AG20443 (cell line): Measurements from ENCODE around the gene FBXL7.

Experiments used
- DNase-seq: peaks from one replicate; pipeline ENCODE4 v3.0.0; 2012; ENCODE audit warnings: low spot score, mixed read lengths

FBXL7 gene

DNA sequence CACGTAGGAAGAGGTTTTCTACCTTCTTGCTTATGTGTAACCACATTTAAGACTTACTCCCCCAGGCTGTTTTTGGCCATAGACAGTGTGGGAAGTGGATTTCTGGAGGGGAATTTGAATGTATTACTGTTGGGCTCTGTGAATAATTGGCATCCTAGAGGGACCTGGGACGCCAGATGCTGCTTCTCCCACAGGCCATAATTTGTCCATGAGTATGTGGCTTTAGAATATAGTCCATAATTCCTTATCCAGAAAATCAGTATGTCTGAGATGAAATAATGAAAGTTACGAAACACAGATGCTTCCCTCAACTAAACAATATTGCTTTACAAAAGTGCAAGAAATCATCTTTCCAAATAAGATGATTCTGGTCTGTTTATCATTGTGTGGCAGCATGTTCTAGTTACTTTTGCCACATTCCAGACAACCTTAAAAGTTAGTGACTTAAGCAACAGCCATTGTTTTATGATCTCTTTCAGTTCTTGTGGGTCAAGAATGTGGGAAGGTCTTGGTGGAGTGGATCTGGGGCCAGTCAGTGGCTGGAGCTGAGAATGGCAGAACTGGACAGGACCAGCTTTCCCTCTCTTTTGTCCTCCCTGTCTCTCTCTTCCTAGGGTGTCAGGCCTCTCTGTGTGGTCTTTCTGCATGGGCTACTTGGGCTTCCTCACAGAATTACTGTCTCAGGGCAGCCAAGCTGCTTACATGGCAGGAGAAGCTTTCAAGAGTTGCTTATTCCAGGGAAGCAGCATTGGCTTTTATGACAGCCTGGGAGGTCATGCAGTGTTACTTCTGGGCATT lies 79.4 kb downstream of the FBXL7 start:
- DNase-seq = peak; percentile 43

DNA sequence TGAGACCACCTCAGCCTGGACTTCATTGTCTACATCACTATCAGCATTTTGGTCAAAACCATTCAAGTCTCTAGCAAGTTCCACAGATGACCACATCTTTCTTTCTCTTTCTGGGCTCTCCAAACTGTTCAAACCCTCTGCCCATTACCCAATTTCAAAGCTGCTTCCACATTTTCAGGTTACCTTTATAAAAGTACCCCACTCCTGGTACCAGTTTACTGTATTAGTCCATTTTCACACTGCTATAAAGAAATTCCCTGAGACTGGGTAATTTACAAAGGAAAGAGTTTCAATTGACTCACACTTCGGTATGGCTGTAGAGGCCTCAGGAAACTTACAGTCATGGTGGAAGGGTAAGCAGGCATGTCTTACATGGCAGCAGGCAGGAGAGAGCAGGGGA lies 84.5 kb downstream of the FBXL7 start:
- no peak for DNase-seq

- DNase-seq = no peak
These were observed 85.1 kb downstream of the FBXL7 start for GRCh38 chr5:15585128-15585527.

DNA sequence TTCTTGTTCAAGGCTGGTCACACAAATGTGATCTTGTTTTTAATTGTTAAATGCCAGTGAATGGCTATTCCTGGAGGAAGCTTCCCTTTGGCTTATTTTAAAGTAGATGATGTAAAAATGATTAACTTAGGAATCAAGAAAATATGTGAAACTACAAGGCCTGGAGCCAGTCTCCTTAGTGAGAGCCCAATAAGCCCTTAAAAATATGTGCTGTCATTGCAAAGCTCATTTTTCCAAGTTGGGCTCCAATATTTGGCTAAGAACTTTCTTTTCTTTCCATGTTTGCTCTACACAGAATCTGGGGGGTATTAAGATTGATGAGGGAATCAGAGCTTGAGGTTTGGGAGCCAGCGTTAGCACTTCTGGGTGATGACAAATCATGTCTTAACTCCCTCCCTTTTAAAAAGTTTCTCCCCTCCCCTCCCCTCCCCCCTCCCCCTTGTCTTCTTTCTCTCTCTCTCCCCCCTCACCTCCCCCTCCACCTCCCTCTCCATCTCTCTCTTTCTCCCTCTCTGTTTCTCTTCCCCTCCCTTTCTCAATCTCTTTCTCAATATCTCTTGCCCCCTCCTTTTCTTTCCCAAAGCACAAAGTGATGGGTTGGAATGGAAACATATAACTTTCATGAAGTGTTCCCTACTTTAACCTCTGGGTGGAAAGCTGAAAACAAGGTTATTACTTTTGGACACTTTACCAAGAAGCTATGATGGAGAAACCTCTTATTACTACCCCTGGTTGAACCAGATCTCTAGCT lies 86.0 kb downstream of the FBXL7 start:
- DNase-seq = peak; percentile 34

DNA sequence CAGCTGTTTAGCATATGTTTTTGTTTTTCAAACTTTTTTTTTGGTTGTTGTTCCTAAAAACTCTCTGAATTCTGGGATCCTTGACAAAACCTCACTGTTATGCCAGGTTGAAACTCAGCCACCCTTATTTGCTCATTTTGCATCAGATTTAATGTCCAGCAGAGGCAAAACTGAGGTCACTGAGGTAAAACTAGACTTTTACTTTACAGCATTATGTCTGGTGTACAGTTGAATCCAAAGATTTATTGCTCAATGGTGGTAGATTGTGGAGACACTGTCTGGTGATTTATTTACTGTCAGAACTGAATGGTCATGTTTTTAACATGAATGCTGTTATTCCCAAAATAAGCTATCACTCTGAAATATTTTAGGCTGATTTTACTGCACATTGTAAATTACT lies 87.9 kb downstream of the FBXL7 start:
- DNase-seq = peak; percentile 31

- no peak for DNase-seq
These were observed 92.7 kb downstream of the FBXL7 start for GRCh38 chr5:15592728-15593127.

DNA sequence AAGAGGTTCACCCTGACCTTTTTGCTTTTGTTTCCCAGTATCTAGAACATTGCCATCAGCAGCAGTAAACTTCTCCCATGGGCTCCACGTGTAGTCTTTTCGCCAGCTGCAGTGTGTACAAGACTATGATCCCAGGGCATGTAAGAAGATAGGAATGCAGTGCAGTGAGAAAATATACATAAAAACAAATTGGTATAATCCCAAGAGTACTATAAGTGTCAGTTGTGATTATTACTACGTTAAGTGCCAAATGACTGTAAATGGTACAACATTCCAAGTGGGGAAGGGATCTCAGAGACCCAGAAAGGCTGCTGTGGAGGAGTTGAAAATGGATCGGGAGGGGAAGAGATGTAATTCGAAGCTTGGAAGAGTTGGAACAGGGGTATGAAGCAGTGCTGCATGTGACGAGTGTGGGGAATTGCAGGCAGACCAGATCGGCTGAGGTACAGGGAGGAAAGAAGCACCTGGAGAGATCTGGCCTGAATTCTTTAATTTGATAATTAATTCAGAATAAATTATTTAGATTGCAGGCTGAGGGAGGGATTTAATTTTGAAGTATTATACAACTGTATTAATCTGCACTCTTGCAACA lies 95.1 kb downstream of the FBXL7 start:
- no peak for DNase-seq

DNA sequence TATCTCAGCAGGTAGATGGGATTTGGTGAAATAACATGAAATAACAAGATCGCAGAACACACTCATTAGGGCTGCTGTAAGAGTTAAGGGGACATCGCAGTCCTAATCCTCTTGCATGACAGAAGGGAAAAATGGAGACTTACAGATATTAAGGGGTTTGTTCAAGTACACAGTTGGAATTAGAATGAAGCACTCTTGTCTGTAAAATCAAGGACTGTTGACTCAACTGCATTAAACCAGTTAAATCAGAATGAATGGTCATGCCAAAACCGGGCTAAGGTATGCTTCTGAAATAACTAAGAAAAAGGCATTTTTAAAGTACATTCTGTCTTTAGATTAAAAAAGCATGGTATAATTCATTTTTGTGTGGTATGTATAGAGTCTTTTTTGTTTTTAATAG lies 95.9 kb downstream of the FBXL7 start:
- DNase-seq = no peak

DNA sequence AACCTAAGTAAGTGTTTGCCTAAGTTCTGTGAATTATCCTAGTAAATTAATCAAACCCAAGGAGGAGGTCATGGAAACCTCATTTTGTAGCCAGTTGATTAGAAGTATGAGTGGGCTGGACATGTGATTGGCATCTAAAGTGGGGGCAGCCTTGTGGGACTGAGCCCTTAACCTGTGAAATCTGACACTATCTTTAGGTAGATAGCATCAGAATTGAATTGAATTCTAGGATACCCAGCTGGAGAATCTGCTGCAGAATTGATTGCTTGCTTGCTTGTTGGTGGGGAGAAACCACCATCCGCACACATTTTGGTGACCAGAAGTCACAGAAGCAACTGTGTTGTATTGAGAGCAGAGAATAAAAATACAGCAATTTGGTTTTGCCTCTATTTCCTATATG lies 97.0 kb downstream of the FBXL7 start:
- no peak for DNase-seq

DNA sequence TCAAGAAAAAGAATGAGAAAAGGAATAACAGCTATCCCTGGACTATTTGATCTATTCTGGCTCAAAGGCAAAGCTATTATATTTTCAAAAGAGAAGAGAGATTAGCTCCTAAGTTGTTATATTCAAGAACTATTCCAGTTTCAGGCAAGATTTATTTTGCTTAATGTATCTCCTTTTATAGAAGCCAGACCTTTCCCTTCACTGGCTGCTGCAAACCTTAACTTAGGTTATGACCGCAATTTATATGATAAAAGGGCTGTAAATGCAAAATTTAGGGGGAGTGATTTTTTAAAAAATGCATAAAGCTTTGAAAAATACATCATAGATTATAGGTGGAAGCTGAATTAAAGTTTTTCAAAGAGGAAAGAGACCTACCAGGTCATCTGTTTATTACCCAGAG lies 97.8 kb downstream of the FBXL7 start:
- DNase-seq = no peak

GRCh38 chr5:15598294-15598902 lies 98.4 kb downstream of the FBXL7 start:
- no peak for DNase-seq

DNA sequence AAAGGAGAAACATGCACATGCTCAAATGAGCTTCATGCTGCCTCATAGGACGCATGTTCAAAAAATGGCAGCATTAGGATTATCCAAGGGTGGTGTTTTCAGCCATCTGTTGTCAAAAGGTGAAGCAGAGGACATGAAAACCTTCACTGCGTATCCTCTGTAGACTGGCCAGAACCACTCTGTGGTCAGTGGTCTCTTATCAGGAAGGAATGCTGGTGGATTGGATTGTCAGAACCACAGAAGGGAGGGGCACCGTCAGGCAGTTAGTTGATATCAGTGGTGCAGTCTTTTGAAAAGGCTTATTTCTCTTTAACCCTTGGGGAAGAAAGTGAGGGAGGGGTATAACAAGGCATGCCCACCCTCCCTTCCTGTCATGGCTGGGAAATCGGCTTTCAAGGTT lies 100.1 kb downstream of the FBXL7 start:
- DNase-seq = no peak

DNA sequence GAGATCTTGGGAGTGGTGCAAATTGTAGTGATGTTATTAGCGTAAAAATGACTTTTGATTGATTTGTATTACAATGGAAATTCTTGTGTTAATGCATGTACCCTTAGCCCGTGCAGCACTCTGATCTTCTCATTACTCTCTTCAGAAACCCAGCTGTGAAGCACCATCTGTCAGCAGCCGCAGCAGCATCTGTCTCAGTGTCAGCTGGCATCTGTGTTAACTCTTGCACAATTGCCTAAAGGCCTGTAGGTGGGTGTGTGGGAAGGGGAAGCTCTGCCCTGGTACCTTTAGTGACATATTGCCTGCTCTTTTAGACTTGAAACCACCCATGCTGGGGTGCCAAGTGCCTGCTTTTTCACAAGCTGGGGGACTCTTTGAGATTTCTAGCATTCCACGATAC lies 101.3 kb downstream of the FBXL7 start:
- no peak for DNase-seq

DNA sequence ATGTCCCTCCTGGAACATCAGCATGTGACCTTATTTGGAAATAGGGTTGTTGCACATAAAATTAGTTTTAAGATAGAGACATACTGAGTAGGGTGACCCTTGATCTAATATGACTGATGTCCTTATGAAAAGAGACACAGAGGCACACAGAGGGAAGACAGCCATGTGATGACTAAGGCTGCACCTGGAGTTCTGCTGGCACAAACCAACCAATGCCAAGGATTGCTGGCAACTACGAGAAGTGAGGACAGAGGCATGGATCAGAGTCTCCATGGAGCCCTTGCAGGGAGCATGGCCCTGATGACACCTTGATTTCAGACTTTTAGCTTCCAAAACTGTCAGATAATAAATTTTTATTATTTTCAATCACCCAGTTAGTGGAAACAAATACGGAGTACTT lies 101.9 kb downstream of the FBXL7 start:
- no peak for DNase-seq

DNA sequence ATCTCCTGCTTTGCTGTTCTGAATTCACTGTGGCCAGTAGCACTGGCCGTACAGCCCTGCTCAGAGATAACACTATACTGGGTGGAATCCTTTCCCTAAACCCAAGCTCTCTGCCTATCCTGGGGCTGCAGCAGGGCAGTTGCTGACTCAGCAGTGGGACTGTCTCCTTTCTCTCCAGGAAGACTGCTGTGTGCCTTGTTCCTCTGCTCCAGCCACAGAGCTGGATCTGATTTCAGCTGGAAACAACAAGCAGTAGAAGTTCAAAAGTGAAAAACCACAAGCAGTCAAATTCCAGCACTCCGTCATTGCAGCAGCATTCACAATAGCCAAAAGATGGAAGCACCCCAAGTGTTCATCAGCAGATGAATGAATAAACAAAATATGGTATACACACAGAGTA lies 105.0 kb downstream of the FBXL7 start:
- no peak for DNase-seq

DNA sequence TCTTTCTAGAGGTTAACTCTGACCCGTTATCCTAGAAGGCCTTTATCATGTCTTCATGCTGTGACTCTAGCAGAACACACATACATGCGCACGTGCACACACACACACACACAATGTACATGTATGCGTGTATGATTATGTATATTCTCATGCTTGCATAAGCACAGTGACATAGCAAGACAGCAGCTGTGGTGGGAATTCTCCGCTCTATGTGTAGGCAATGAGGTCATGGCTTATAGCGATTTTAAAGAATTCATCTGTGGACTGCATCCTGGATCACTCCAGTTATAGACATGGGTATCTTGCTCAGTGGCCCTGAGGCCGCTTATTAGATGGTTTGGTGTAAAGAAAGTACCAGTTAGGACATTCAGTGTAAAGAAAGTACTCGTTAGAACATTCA lies 106.2 kb downstream of the FBXL7 start:
- DNase-seq = no peak

DNA sequence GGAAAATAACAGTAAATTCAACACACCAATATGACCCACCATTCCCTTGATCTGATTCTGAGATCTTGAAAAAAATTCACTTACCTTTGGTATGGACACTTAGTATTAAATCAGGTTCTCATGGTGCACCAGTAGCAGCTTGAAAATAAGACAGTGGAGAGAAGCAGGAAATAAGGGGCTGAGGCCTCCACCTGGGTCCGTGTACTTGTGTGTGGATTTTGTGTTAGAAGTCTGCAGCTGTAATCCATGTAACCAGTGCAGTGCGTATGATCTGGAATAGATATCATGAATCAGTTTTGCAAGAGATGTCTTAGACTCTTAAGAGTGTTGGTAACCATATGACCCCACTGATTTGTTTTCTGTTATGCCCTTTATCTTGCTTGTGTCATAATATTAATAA lies 107.1 kb downstream of the FBXL7 start:
- no peak for DNase-seq

DNA sequence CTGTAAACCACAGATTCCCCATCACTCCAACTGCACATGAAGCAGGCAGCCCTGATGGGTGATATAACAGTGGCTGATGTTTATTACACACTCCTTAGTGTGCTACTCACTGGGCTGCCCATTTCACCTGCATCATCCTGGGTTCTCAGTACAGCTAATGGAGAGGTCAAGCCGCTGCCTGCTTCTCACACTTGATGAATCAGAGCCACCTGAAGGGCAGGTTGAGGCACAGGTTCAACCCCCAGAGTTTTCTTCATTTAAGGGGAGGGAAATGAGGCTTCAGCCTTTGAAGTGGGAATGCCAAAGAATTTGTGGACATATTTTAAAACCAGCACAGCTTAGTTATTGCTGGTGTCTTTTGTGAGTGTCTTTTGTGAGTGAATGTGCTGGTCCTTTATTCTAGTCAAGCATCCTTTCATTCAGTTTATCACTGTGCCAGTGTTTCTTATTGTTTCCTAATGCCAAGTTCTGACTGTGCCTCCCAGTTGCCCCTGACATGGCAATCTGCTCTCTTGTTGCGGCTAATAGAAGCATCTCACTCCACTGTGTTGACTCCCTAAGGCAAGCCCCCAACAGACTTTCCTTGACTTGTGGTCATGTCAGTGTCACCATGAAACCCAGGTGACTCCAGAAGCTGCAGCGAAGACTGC lies 109.2 kb downstream of the FBXL7 start:
- no peak for DNase-seq

- no peak for DNase-seq
These were observed 110.2 kb downstream of the FBXL7 start for GRCh38 chr5:15610216-15610615.

GRCh38 chr5:15611008-15611407 lies 111.0 kb downstream of the FBXL7 start:
- DNase-seq = no peak

DNA sequence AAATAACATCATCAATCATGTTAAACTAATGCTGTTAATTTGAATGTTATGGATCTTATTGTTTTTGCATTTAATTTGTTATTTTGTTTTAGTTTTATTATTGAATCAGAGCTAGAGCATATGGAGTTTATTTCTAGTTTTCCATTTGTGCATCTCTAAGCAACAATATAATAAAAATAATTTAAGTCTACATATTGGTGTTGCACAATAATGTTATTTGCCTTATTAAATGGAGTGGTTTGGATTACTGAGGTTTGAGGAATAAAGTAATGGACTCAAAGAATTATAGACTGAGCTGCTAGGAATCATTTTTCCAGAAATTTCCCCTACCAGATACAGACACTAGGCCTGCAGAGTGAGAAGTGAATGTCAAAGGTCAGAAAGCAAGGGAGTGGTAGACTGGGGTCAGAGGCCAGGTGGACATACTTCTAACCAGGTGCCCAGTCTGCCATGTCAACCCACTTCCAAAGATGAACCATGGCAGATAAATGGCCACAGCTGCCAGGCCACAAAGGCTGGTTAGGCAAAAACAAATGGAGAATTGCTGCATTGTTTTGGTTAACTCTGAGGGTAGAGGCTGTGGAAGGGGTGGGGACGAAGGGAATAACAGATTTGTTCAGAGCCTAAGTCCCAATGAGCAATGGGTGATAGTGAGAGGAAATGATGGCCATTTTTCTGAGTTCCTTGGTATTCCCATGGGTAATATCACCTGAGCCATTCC lies 113.1 kb downstream of the FBXL7 start:
- no peak for DNase-seq

GRCh38 chr5:15614679-15615078 lies 114.7 kb downstream of the FBXL7 start:
- no peak for DNase-seq
